HS-27A (cell line): ENCODE results near the gene FITM2.
"Not testable (repeated sequence)": the region's sequence is repeated elsewhere in the genome, so short reads cannot be mapped to it uniquely, and the experiment has no call there.

Experiments used
- DNase-seq: peaks from one replicate; pipeline ENCODE4 v3.0.0-alpha.2; 2012; ENCODE audit warnings: low read depth, missing footprints

FITM2 gene, protein sequence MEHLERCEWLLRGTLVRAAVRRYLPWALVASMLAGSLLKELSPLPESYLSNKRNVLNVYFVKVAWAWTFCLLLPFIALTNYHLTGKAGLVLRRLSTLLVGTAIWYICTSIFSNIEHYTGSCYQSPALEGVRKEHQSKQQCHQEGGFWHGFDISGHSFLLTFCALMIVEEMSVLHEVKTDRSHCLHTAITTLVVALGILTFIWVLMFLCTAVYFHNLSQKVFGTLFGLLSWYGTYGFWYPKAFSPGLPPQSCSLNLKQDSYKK

DNA sequence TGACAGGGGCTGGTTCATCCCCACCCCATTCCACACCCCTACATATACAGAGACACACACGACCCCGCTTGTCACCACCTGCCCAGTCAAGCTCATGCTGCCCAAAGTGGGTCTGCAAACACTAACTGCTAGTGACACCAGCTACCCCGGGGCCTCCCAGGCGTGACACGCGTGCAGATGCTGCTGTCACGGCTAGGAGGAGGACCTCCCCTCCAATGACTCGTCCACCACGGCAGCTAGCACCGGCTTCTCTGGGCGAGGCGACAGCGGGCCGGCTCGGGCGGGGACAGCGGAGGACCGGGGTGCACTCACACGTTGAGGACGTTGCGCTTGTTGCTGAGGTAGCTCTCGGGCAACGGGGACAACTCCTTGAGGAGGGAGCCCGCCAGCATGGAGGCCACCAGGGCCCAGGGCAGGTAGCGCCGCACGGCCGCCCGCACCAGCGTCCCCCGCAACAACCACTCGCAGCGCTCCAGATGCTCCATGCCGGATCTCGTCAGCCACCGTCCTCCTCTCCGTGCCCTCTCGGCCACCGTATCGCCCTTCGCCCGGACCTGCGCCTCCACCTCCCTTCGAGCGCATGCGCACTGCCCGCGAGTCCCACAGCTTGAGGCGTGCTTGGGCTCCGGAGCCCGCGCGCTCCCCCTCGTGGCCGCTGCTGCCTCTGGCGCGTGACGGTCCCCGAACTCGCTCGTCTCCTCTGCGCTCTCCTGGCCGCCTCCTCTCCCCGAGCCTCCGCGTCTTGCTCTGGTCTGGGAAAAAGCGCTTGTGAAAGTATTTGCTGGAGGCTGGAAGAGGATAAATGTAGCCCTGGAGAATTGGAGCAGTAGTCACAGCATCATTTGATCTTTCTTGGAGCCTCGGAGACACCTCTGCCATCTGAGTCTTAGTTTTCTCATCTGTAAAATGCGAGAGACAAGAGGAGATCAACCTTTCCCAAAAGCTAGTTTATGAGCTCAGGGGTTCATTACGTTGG is at the start of gene FITM2:
Gene FITM2 (minus strand): TSS at position 539 of the 976 bp plus-strand sequence. CDS start 54 bp downstream, at position 485.
- peak; percentile 95 for DNase-seq

DNA sequence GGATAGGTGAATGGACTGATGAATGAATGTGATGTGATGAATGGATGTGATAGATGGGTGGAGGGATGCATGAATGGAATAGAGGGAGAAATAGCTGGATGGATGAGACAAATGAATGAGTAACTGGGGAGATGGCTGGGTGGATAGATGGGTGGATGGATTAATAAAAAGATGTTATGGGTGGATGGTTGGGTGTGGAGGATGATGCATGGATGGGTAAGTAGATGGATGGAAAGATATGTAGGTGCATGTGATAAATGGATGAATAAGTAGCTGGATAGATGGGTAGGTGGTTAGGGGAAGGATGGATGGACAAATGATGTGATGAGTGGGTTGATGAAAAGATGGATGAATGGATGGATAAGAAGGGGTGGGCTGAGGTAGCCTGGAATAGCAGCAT is 49.2 kb upstream of the FITM2 start:
- no peak for DNase-seq

DNA sequence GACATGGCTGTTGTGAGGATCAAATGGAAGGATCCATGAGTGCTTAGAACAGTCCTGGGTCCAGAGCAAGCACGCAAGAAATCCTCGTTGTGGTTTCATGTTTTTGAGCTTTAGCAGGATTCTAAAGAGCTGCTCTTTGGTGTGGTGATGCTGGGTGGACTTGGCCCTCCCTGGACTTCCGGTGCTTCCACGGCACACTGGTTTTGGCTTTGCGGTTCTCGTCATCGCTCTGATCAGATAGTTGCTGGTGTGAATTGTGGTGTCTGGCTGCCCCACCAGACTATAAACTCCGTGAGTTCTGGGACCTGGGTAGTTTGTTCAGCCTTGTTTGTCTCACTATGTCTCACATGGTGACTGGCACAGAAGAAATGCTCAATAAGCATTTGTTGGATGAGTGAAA is 47.8 kb upstream of the FITM2 start:
- DNase-seq = no peak

DNA sequence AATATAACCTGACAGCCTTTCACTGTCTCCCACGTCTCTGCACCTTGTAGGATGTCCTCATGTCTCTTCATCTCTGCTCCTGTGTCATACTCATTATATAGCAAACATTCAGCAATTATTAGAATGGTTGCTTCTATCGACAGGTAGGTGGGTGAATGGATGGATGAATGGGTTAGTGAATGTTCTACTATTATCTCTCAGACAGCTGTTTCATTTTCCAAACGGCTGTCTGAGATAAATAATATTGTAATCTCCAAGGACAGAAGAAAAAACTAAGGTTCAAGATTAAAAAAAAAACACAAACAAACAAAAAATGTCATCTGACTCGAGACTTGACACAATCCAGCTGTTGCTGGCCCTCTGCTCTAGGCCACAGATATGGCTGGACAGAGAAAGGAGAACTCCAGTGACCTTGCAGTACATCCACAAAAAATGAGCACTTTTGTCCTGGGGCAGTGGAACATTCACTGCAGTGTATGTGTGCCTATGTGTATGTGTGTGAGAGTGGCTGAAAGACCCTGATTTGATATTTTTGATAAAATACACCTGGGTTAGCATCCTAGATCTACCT is 46.6 kb upstream of the FITM2 start:
- DNase-seq = no peak

DNA sequence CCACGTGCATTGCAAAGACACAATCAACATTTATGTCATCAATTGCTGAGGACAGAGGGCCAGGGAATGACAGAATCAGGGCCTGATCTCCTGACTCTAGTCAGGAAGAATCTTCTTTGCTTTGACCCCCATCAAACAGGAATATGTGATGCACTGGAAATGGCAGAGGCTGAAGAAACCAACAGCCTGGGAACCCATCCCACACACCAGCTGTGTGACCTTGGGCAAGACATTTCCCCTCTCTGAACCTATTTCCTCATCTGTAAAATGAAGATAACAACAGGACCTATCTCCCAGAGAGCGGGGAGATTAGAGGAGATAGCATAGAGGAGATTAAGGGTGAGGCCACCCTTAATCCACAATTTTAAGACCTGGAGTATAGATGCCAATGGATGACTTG is 46.0 kb upstream of the FITM2 start:
- DNase-seq = no peak

DNA sequence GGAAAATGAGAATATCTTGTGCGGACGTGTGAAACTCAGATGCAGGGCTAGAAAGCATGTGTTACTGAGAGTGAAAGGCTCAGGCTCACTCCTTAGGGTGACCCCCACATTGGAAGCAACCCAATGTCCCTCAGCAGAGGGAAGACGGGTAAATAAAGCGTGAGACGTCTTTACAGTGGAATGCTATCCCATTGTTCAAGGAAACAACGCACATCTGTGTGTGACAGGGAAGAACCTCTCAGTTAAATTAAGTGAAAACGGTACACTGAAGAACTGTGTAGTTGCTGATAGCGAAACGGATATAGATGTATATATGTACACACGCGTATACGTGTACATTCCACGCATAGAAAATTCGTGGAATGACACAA is 45.3 kb upstream of the FITM2 start:
- DNase-seq = no peak

DNA sequence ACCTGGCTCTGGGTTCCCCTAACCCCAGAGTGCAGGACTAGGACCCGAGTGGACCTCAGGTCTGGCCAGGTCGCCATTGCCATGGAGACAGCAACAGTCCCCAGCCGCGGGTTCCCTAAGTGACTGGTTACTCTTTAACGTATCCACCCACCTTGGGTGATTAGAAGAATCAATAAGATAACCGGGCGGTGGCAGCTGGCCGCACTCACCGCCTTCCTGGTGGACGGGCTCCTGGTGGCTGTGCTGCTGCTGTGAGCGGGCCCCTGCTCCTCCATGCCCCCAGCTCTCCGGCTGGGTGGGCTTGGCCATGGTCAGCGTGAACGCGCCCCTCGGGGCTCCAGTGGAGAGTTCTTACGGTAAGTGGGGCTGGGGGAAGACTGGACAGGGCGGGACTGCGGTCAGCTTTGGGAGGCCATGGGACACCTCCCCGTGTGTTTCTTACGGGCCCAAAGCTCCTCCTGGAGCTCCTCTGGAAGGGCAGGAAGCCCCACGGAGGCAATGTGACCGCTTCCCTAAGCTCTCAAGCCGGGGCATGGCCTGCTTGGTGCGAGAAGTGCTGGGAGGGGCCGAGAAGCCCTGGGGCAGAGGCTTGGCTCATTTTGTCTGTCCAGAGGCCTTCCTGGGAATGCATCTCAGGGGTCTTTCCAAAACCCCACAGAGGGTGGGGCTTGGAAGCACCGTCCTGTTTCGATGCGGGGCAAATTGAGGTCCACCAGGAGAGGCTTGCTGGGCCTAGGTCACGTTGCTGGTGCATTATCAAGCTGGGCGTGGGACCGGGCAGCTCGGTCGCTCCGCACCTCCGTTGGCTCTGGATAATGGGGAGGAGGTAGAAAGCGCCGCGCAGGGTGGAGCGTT is 44.7 kb upstream of the FITM2 start, which contains the start of gene HNF4A:
Gene HNF4A (plus strand): TSS at position 202 of the 855 bp plus-strand sequence. CDS start 106 bp downstream, at position 308.
- no peak for DNase-seq

DNA sequence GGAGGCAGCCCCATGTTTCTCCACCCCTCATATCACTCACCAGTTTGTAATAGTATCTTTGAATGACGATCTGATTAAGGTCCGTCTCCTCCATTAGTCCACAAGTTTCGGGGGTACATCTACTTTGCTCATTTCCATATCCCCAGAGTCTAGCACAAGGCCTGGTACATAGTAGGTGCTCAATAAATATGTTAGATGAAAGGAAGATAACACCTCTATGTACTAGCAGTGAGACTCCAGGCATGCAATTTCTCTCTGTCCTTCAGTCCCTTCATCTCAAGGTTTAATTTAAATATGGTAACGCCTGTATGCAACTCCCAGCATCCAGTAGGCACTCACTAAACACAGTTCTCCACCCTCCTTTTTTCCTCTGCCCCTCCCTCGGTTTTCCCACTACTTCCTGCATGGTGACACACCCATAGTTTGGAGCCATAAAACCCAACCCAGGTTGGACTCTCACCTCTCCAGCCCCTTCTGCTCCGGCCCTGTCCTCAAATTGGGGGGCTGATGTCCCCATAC is 44.0 kb upstream of the FITM2 start:
- DNase-seq = no peak

DNA sequence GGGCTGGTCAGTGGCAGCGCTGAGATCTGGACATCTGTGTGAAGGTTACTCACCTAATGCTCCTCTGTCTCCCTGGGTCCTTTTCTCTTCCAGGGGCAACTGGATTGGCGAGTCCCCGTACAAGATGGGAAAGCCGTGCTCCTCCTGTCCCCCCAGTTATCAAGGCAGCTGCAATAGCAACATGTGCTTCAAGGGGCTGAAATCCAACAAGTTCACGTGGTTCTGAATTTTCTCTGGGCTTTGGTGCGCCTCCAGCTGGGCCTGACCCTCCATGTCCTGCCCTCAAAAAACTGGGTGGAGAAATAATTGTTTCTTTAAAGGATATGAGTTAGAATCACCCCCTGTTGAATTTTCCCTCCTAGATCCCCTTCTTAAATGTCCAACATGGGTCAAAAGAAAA is 39.6 kb upstream of the FITM2 start:
- no peak for DNase-seq

DNA sequence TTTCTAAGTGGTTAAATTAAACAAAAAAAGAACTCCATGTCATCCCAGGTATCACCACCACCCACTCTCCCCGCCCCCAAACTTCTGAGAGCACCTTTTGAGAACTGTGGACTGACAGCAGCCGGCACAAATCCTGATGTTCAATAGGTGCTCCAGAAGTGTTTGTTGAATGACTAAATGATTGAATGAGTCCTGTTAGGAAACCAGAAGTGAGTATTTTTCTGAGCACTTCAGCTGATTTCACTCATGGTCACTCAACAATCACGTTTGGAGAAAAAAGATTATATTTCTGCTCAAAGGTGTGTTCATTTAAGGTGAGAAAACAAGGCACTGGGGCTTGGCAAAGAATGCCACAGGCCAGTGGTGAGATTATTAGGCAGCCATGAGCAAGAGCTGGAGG is 38.3 kb upstream of the FITM2 start:
- DNase-seq = no peak

DNA sequence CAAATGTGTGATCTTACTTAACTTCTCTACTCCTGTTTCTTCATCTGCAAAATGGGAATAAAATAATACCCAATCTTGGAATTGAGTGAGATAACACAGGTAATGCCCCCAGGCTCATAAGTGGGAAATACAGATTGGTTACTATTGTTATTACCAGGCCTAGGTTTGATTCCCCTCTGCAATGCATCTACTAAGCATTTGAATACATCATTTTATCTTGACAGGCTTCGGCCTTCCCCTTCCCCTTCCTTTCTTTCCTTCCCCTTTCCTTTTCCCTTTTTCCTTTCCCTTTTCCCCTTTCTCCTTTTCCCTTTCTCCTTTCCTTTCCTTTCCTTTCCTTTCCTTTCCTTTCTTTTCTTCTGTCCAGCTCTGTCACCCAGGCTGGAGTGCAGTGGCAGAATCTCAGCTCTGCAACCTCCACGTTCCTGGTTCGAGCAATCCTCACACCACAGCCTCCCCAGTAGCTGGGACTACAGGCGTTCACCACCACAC is 37.2 kb upstream of the FITM2 start:
- no peak for DNase-seq

DNA sequence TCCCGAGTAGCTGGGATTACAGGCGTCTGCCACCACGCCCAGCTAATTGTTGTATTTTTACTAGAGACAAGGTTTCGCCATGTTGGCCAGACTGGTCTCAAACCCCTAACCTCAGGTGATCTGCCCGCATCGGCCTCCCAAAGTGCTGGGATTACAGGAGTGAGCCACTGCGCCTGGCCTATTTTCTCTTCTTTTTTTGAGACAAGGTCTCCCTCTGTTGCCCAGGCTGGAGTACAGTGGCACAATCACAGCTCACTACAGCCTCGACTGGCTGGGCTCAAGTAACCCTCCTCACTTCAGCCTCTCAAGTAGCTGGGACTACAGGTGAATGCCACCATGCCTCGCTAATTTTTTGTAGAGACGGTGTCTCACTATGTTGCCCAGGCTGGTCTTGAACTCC is 34.9 kb upstream of the FITM2 start:
- not testable (repeated sequence) for DNase-seq

DNA sequence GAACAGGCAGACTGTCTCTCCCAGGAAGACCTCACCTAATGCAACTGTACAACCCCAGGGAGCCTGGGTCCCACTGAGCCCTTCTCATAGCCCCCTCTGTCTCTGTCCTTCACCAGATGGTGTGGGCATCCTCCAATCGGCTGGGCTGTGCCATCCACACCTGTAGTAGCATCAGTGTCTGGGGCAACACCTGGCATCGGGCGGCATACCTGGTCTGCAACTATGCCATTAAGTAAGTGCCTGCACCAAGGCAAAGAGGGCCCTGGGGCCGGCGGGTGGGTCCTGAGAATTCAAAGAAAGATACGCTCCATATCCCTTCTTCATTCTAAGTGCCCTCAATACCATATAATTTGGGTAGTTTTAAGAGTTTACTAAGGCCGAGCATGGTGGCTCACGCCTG is 34.1 kb upstream of the FITM2 start:
- DNase-seq = no peak

DNA sequence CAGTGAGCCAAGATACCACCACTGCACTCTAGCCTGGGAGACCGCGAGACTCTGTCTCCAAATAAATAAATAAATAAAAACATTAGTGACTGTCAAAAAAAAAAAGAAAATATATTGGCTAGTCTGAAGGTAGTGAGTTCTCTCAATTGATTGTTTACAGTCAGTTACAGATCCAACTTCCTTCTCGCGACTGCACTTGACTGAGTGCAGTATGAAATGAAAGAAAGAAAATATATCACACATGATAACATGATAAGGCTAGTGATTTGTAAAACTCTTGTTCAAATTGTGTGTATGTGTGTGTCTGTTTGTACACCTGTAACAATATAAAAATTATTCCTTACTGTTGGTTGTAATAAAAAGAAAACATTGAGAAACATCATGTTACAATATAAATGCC is 33.7 kb upstream of the FITM2 start:
- no peak for DNase-seq

DNA sequence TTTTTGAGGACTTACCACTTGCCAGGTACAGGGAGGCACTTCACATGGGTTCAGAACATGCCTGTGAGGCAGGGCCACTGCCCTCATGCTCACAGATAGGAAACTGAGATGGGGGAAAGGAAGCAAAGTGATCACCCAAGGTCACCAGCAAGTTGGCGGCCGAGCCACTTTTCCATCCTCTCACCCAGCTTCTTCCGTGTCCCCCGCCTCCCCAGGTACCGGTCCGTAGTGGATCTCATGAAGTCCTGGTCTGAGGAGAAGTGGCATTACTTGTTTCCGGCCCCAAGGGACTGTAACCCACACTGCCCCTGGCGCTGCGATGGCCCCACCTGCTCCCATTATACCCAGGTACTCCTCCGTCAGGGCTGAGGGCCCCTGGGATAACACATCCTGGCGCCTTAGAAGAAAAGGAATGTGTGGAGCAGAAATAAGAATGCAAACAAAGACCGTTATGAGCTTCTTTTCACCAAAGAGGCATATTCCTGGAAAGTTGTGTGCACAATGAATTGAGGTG is 32.2 kb upstream of the FITM2 start:
- DNase-seq = no peak

DNA sequence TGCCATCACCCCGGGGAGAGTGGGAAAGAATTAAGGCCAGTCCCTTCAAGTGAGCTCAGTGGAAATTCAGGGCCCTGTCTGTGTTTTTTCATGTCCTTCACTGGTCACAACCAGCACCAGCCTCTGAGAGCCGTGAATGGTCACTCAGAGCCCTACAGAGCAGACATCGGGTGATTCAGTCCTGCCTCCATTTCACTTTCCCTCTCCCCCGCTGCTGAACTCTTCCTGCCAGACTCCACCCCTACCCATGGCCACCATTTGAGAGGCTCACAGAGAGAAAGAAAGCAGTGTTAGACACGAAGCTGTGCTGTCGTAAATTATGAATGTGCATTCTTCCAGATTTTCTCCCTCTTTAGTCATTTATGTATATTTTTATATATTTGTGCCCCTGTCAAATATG is 31.2 kb upstream of the FITM2 start:
- DNase-seq = no peak

DNA sequence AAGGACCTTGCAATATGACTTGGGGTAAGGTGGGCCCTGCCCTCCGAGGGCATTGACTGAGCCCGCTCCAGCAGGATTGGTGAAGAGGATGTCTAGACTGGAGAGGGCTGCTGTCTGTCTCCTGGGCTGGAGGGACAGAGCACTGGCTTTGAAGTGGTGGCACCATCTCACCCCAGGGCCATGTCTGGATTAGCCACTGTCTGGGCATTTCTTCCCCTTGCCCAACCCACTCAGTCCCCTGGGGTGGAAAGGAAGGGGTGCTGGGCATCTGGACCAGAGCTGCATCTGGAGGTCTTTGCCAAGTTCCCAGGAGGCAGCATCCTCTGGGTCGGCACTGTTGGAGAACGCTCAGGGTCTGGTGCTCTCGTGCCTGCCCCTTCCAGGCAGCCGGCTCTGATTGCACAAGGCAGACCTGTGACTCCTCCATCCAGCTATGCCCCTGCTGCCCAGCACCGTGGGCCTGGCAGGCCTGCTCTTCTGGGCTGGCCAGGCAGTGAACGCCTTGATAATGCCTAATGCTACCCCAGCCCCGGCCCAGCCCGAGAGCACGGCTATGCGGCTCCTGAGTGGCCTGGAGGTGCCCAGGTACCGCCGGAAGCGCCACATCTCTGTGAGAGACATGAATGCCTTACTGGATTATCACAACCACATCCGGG is 25.9 kb upstream of the FITM2 start, which contains the start of gene R3HDML:
Gene R3HDML (plus strand): TSS at position 319 of the 656 bp plus-strand sequence. CDS start 115 bp downstream, at position 434.
- DNase-seq = no peak

DNA sequence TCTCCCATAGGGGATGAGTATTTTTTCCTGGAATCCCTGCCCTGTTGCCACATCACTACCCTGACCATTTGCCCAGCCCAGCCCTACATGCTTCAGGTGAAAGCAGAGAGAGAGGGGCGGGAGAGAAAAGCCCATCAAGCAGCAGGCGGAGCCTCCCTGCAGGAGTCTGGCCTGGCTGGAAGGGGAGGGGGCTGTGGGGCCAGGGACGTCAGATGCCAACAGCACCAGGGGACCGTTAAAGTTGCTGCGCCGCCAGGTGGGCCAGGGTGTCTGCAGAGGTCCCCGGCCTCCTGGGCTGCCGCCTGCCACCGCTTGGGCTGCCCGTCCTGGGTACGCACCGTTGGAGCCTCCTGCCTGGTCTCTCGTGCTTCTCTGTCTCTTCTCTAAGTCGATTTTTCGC is 25.1 kb upstream of the FITM2 start:
- no peak for DNase-seq

DNA sequence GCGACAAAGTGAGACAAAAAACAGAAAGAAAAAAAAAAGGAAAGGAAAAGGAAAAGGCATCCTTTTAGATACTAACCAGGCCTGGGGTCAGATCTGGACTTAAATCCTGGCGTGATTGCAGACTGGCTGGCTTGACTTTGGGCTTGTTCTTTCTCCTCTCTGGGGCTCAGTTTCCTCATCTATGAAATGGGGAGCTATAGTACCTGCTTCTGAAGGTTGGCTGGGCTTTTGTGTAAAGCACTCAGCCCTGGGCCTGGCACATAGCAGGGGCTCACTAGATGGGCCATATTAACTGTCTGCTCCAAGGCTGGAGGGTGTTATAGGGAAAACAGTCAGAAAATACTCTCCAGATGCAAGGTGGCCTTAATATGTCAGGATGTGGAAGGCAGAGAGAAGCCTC is 24.7 kb upstream of the FITM2 start:
- DNase-seq = no peak

DNA sequence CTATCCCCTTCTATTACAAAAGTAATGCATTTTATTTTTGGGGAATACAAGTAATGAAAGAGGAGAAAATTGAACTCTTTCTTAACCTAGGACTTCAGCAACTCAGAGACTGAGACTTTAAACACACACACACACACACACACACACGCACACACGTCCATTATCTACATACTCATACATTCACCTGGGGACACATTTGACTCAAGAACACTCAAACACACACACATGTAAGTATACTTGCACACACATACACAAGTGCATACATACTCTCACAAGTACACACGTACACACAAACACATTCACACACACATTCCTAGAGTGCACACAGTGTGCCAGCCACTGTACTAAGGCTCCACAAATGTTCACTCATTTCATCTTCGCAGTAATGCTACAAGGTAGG is 23.7 kb upstream of the FITM2 start:
- no peak for DNase-seq

DNA sequence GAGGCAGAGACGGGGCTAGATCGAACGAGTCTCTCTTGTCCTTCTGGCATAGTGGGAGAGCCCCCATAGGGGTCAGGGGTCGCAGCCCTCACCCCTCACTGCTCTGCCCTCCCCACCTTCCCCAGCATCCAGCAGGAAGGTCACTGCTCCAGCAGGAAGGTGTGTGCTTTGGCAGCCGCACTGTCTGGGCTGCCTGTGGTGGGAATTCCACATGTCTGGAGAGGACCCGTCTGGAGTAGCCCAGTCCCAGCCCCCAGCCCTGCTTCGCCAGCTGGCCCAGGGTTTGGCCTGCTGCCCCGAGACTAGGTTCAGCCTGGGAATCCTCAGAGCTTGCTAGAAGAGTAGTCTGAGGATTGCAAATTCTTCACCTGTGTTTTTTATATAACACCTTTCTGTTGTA is 23.3 kb upstream of the FITM2 start:
- DNase-seq = no peak
